SK-N-SH (cell line): ENCODE data around the gene LSM2.

ENCODE experiments used
- CTCF ChIP-seq: fragments of 200-600 bp; sonication (generic); IDR thresholded peaks from 2 replicates; pipeline ENCODE4 v1.6.1; 2017; ENCODE audit warnings: antibody characterized with exemption, mild to moderate bottlenecking, moderate library complexity
- EZH2phosphoT487 ChIP-seq: fragments of 200-600 bp; sonication (generic); IDR thresholded peaks from 2 replicates; pipeline ENCODE4 v1.6.1; 2017; ENCODE audit warnings: low read depth, mixed run types, mild to moderate bottlenecking, antibody characterized with exemption, moderate library complexity, borderline replicate concordance
- GABPA ChIP-seq: IDR thresholded peaks from 2 replicates; pipeline ENCODE4 v1.4.0; 2012; ENCODE audit warnings: low read depth, mild to moderate bottlenecking
- MXI1 ChIP-seq: IDR thresholded peaks from 2 replicates; pipeline ENCODE4 v1.6.1; 2012; ENCODE audit warnings: mild to moderate bottlenecking, low read depth, low read length, improper control_type of control experiment
- POLR2AphosphoS5 ChIP-seq: IDR thresholded peaks from 2 replicates; pipeline ENCODE4 v1.6.1; 2012; ENCODE audit warnings: low read depth, low read length
- RCOR1 ChIP-seq: fragments of 150-350 bp; IDR thresholded peaks from 2 replicates; pipeline ENCODE4 v1.6.1; 2017; ENCODE audit warnings: antibody characterized with exemption, low read length
- RFX5 ChIP-seq: IDR thresholded peaks from 2 replicates; pipeline ENCODE4 v1.6.1; 2012; ENCODE audit warnings: mild to moderate bottlenecking, improper control_type of control experiment, low read length
- TAF1 ChIP-seq: IDR thresholded peaks from 2 replicates; pipeline ENCODE4 v1.6.1; 2012; ENCODE audit warnings: low read depth, mild to moderate bottlenecking, low read length, moderate library complexity, borderline replicate concordance
- USF2 ChIP-seq: fragments of 150-350 bp; IDR thresholded peaks from 2 replicates; pipeline ENCODE4 v1.6.1; 2017; ENCODE audit warnings: antibody characterized with exemption, low read length, low read depth, borderline replicate concordance
- YY1 ChIP-seq: IDR thresholded peaks from 2 replicates; pipeline ENCODE4 v1.4.0; 2012; ENCODE audit warnings: low read depth, mild to moderate bottlenecking
- TF ChIP-seq, protein P1 (sequence below): IDR thresholded peaks from 2 replicates; pipeline ENCODE4 v1.4.0; 2012; ENCODE audit warnings: low read depth
- TF ChIP-seq, protein P2 (sequence below): IDR thresholded peaks from 2 replicates; pipeline ENCODE4 v1.4.0; 2012; ENCODE audit warnings: low read depth, borderline replicate concordance

- TF ChIP-seq, protein P1, sequence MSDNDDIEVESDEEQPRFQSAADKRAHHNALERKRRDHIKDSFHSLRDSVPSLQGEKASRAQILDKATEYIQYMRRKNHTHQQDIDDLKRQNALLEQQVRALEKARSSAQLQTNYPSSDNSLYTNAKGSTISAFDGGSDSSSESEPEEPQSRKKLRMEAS = no peak
- TF ChIP-seq CTCF = no peak
- TF ChIP-seq EZH2phosphoT487 = no peak
- TF ChIP-seq, protein P2, sequence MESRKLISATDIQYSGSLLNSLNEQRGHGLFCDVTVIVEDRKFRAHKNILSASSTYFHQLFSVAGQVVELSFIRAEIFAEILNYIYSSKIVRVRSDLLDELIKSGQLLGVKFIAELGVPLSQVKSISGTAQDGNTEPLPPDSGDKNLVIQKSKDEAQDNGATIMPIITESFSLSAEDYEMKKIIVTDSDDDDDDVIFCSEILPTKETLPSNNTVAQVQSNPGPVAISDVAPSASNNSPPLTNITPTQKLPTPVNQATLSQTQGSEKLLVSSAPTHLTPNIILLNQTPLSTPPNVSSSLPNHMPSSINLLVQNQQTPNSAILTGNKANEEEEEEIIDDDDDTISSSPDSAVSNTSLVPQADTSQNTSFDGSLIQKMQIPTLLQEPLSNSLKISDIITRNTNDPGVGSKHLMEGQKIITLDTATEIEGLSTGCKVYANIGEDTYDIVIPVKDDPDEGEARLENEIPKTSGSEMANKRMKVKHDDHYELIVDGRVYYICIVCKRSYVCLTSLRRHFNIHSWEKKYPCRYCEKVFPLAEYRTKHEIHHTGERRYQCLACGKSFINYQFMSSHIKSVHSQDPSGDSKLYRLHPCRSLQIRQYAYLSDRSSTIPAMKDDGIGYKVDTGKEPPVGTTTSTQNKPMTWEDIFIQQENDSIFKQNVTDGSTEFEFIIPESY = no peak
- no peak for TF ChIP-seq TAF1
- TF ChIP-seq POLR2AphosphoS5 = no peak
- no peak for TF ChIP-seq MXI1
- no peak for TF ChIP-seq GABPA
- TF ChIP-seq RFX5 = no peak
- no peak for TF ChIP-seq USF2
- no peak for TF ChIP-seq RCOR1
- TF ChIP-seq YY1 = no peak
Measured at GRCh38 chr6:31847276-31847978, 40.7 kb upstream of the LSM2 start.
